ENCODE measurements around the gene NT5DC2. TPM values are rescaled to one million over a fixed set of nuclear protein-coding genes. Genes with fewer than 3 reads are reported as not detected.

Gene NT5DC2
- total and polyA plus RNA-seq, 2 of the 8 experiments (the other 6 are each of a cell fraction or from before 2014, with no cell fraction given): 331 to 477 TPM

GRCh38 chr3:52513281-52513680, 20.4 kb downstream of the NT5DC2 start:
- Histone ChIP-seq H3K18ac (ENCODE audit: extremely low read depth, low read length) (no peak overlapping the region), H4K91ac (replicated peaks; ENCODE audit: insufficient read length, low read length) (no peak overlapping the region), H3K4me2 (ENCODE audit: insufficient read depth in 1 of 2, low read depth in 2 of 2, low read length in 2 of 2) (no peak overlapping the region), H2BK20ac (ENCODE audit: low read length) (no peak overlapping the region), H3K4me1 (replicated peaks in 1 of 4; ENCODE audit: control insufficient read depth in 3 of 4, insufficient read depth in 4 of 4, low read length in 3 of 4) (peaks cover 0 to 5% (median 1%) of the 10 kb centered on the region in 4 experiments; a peak in 3 of 7 replicates), H4K8ac (ENCODE audit: extremely low read depth, insufficient read depth, low read length) (no peak overlapping the region; the same call in 1 of the 2 replicates), H3K27me3 (replicated peaks in 1 of 4; ENCODE audit: control insufficient read depth in 3 of 4, extremely low read depth in 1 of 4, insufficient read depth in 3 of 4, low read length in 3 of 4) (peaks cover 0 to 8% (median 4%) of the 10 kb centered on the region in 4 experiments; a peak in 5 of 7 replicates), H3K79me1 (ENCODE audit: low read depth, low read length) (no peaks in the 10 kb centered on the region), H4K20me1 (replicated peaks in 1 of 2; ENCODE audit: control insufficient read depth in 1 of 2, insufficient read depth in 2 of 2, low read length in 2 of 2) (peaks cover 0 to 1% of the 10 kb centered on the region in 2 experiments), H3K4me3 (ENCODE audit: extremely low read depth in 1 of 4, insufficient read depth in 2 of 4, low read depth in 3 of 4, low read length in 4 of 4) (no peak overlapping the region), H3K9me3 (ENCODE audit: insufficient read depth in 2 of 2, low read depth in 1 of 2, low read length in 1 of 2) (no peaks in the 10 kb centered on the region), H2BK15ac (ENCODE audit: low read length) (no peak overlapping the region), H2BK5ac (ENCODE audit: low read depth, low read length) (no peak overlapping the region), H2BK12ac (ENCODE audit: low read depth, low read length) (0 out of 2 replicates have a peak overlapping the region, but pooled peaks have one; percentile 9), H3K14ac (ENCODE audit: insufficient read length) (no peak overlapping the region), H3K4ac (replicated peaks; ENCODE audit: insufficient read length, low read depth, low read length) (no peak overlapping the region), H2AFZ (ENCODE audit: low read length) (no peak overlapping the region), H3K56ac (replicated peaks; ENCODE audit: insufficient read length, low read depth, low read length) (no peak overlapping the region), H4K5ac (ENCODE audit: insufficient read length, low read depth, low read length) (no peak overlapping the region), H3K79me2 (ENCODE audit: control insufficient read depth in 1 of 2, insufficient read depth in 2 of 2, low read length in 2 of 2) (no peaks in the 10 kb centered on the region), H3K27ac (ENCODE audit: low read depth, low read length) (no peak overlapping the region), H2AK5ac (ENCODE audit: low read depth, low read length) (no peak overlapping the region), H3K9ac (replicated peaks in 1 of 4; ENCODE audit: extremely low read depth in 1 of 4, low read depth in 3 of 4, low read length in 3 of 4) (no peak overlapping the region), H3K23me2 (ENCODE audit: low read depth, low read length) (no peaks in the 10 kb centered on the region; the same call in 1 of the 2 replicates), H3K36me3 (ENCODE audit: control insufficient read depth in 2 of 4, insufficient read depth in 4 of 4, low read length in 3 of 4) (no peaks in the 10 kb centered on the region), H2BK120ac (replicated peaks; ENCODE audit: low read depth, low read length) (no peak overlapping the region), H3K23ac (ENCODE audit: insufficient read length) (no peak overlapping the region)
- ChIA-PET POLR2A (ENCODE audit: partially characterized antibody) (interaction anchor here (0.6 to 4.1 kb wide), 4 partner anchors 10 to 89 kb away, joined by 3 to 16 read pairs (median 6); no protein-coding TSS in a partner anchor), CTCF (ENCODE audit: partially characterized antibody) (interaction anchor here (0.9 to 1.2 kb wide), 2 partner anchors 16 to 23 kb away, joined by 3 to 4 read pairs; no protein-coding TSS in a partner anchor)
- no peak for TF ChIP-seq EZH2 (IDR thresholded peaks at IDR 0.05; ENCODE audit: low read depth, low read length, severe bottlenecking)
- no peak for TF ChIP-seq NANOG (IDR thresholded peaks at IDR 0.05; ENCODE audit: insufficient read depth, low read depth, low read length, poor library complexity, severe bottlenecking)
- TF ChIP-seq BCL11A (IDR thresholded peaks at IDR 0.05; ENCODE audit: low read depth in 2 of 2, low read length in 2 of 2): no peak
- no peak for TF ChIP-seq SP2 (IDR thresholded peaks at IDR 0.05; ENCODE audit: low read length)
- TF ChIP-seq ASH2L (IDR thresholded peaks at IDR 0.05; ENCODE audit: low read length): no peak
- TF ChIP-seq, protein P1, sequence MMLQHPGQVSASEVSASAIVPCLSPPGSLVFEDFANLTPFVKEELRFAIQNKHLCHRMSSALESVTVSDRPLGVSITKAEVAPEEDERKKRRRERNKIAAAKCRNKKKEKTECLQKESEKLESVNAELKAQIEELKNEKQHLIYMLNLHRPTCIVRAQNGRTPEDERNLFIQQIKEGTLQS (IDR thresholded peaks at IDR 0.05; ENCODE audit: insufficient read depth, low read depth, low read length): no peak
- TF ChIP-seq TEAD4 (IDR thresholded peaks at IDR 0.05; ENCODE audit: low read depth, low read length): no peak
- TF ChIP-seq RFX5 (IDR thresholded peaks at IDR 0.05; ENCODE audit: borderline replicate concordance, low read depth, low read length): no peak
- no peak for TF ChIP-seq CHD1 (IDR thresholded peaks at IDR 0.05; ENCODE audit: low read depth, low read length)
- TF ChIP-seq KDM1A (IDR thresholded peaks at IDR 0.05; ENCODE audit: borderline replicate concordance, low read length): no peak
- no peak for TF ChIP-seq EP300 (IDR thresholded peaks at IDR 0.05; ENCODE audit: borderline replicate concordance in 1 of 2, low read depth in 2 of 2, low read length in 2 of 2)
- TF ChIP-seq, protein P2, sequence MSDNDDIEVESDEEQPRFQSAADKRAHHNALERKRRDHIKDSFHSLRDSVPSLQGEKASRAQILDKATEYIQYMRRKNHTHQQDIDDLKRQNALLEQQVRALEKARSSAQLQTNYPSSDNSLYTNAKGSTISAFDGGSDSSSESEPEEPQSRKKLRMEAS (IDR thresholded peaks at IDR 0.05): no peak
- TF ChIP-seq SRF (IDR thresholded peaks at IDR 0.05; ENCODE audit: low read depth, low read length): no peak
- 96% methylated on average over 6 of the region's 7 CpGs; no CpG with 5 or more reads in 1 of the 2 experiments for WGBS, 2 experiments (ENCODE audit: extremely low coverage in 1 of 2, insufficient coverage in 1 of 2, insufficient read length in 1 of 2, insufficient replicate concordance in 2 of 2, low coverage in 1 of 2, low lambda C conversion rate in 2 of 2, missing lambda C conversion rate in 1 of 2)
- DNase-seq (ENCODE audit: low read depth in 1 of 2, low spot score in 2 of 2) (no peak), FAIRE-seq (no peak)
